B cell (primary cell): ENCODE measurements around the gene CWC27. TPM values are rescaled to one million over a fixed set of nuclear protein-coding genes. Genes with fewer than 3 reads are reported as not detected.

Experiments used
- ATAC-seq: fragments of 200-7000 bp; cut with Tn5 transposase; one replicate; pipeline ENCODE4 v1.10.0; 2021; ENCODE audit warnings: low read depth, mild to moderate bottlenecking, moderate number of reproducible peaks, moderate library complexity
- CTCF ChIA-PET: fragments of 350-600 bp; sonication (Branson Sonifier 250); formaldehyde crosslinking; loops from one replicate; lab custom pipeline; 2021; ENCODE audit warnings: antibody characterized with exemption, inconsistent platforms; lab: Charles Lee
- POLR2A ChIA-PET: fragments of 350-600 bp; sonication (Branson Sonifier 250); formaldehyde crosslinking; loops from one replicate; lab custom pipeline; 2021; ENCODE audit warnings: antibody characterized with exemption; lab: Charles Lee
- DNase-seq: peaks from one replicate; pipeline ENCODE4 v3.0.0; 2013
- H2AFZ ChIP-seq: 2 replicates; pipeline ENCODE4 v1.6.1; 2012; ENCODE audit warnings: mild to moderate bottlenecking, low read depth, low read length; ENCODE audit not compliant: insufficient read depth, poor library complexity, severe bottlenecking
- H3K27ac ChIP-seq, 2 donors: 1 replicate in 1 of 2; 2 replicates in 1 of 2; pipeline ENCODE4 v1.5.1; 2012 to 2013; ENCODE audit warnings: low read length in 2 of 2, mild to moderate bottlenecking in 2 of 2, moderate library complexity in 1 of 2
- H3K27me3 ChIP-seq, 4 experiments: fragments of 200-600 bp in 1 of 4; sonication (generic) in 1 of 4; replicated peaks in 1 of 4; 1 replicate in 2 of 4; 2 replicates in 2 of 4; pipeline versions ENCODE4 v1.6.1 to v1.7.0; 2013 to 2016; ENCODE audit warnings: low read length in 3 of 4, mild to moderate bottlenecking in 2 of 4, mixed read lengths in 1 of 4, moderate library complexity in 1 of 4; ENCODE audit not compliant: insufficient read depth in 4 of 4, control insufficient read depth in 3 of 4; ENCODE audit errors: control extremely low read depth in 1 of 4
- H3K36me3 ChIP-seq, 2 experiments: replicated peaks in 1 of 2; 1 replicate in 1 of 2; 2 replicates in 1 of 2; pipeline versions ENCODE4 v1.6.1 to v1.7.1; 2013; ENCODE audit warnings: low read length in 1 of 2; ENCODE audit not compliant: insufficient read depth in 2 of 2, control insufficient read depth in 1 of 2; ENCODE audit errors: control extremely low read depth in 1 of 2, extremely low read depth in 1 of 2
- H3K4me1 ChIP-seq, 2 donors: fragments of 200-600 bp in 1 of 2; sonication (generic) in 1 of 2; 1 replicate in 1 of 2; 2 replicates in 1 of 2; pipeline versions ENCODE4 v1.5.1 to v1.6.1; 2013 to 2017; ENCODE audit warnings: low read length in 2 of 2; ENCODE audit not compliant: control insufficient read depth in 2 of 2, insufficient read depth in 2 of 2
- H3K4me2 ChIP-seq: replicated peaks from 2 replicates; pipeline ENCODE3; 2012; ENCODE audit warnings: mild to moderate bottlenecking, low read depth, low read length; ENCODE audit not compliant: poor library complexity, severe bottlenecking
- H3K4me3 ChIP-seq, 5 experiments: fragments of 200-600 bp in 1 of 5; sonication (generic) in 1 of 5; 1 replicate in 3 of 5; 2 replicates in 2 of 5; pipeline versions ENCODE4 v1.5.1 to v1.7.0; 2011 to 2016; ENCODE audit warnings: low read length in 4 of 5, mild to moderate bottlenecking in 4 of 5, low read depth in 2 of 5, control low read depth in 1 of 5, moderate library complexity in 1 of 5; ENCODE audit not compliant: insufficient read depth in 1 of 5; ENCODE audit errors: control extremely low read depth in 1 of 5, extremely low read depth in 1 of 5
- H3K79me2 ChIP-seq: fragments of 200-600 bp; sonication (generic); one replicate; pipeline ENCODE4 v1.6.0; 2016; ENCODE audit warnings: low read length; ENCODE audit not compliant: control insufficient read depth, insufficient read depth
- H3K9ac ChIP-seq: fragments of 200-600 bp; sonication (generic); 2 replicates; pipeline ENCODE4 v1.6.1; 2017; ENCODE audit warnings: mild to moderate bottlenecking, low read length, moderate library complexity
- H3K9me3 ChIP-seq, 3 donors: one replicate each; pipeline versions ENCODE4 v1.6.1 to v1.7.1; 2013; ENCODE audit warnings: low read length in 2 of 3; ENCODE audit not compliant: control insufficient read depth in 2 of 3, insufficient read depth in 1 of 3; ENCODE audit errors: control extremely low read depth in 1 of 3
- H4K20me1 ChIP-seq: 2 replicates; pipeline ENCODE4 v1.6.0; 2012; ENCODE audit warnings: mild to moderate bottlenecking, low read length; ENCODE audit not compliant: insufficient read depth, control insufficient read depth, poor library complexity, severe bottlenecking
- H3K27ac Mint-ChIP-seq: one replicate; pipeline ENCODE4 v1.8.0; 2021; ENCODE audit warnings: mixed read lengths
- H3K27me3 Mint-ChIP-seq: one replicate; pipeline ENCODE4 v1.8.0; 2021; ENCODE audit warnings: mixed read lengths
- H3K4me1 Mint-ChIP-seq: one replicate; pipeline ENCODE4 v1.8.0; 2021; ENCODE audit warnings: mixed read lengths
- H3K4me3 Mint-ChIP-seq: one replicate; pipeline ENCODE4 v1.8.0; 2021; ENCODE audit warnings: mixed read lengths
- H3K9me3 Mint-ChIP-seq: one replicate; pipeline ENCODE4 v1.8.0; 2022; ENCODE audit warnings: mixed read lengths; ENCODE audit not compliant: insufficient read depth
- EZH2 ChIP-seq: IDR thresholded peaks from 2 replicates; pipeline ENCODE4 v1.6.1; 2012; ENCODE audit warnings: borderline replicate concordance, low read depth, mild to moderate bottlenecking, moderate library complexity, low read length; ENCODE audit not compliant: insufficient read depth, poor library complexity, severe bottlenecking
- WGBS: methylation state at CpG from one replicate; pipeline ENCODE4 v1.1.5; 2013; ENCODE audit warnings: missing lambda C conversion rate; ENCODE audit not compliant: insufficient coverage; 5-methylcytosine and 5-hydroxymethylcytosine counted together
- intact Hi-C: fragments of 100-400 bp; cut with micrococcal nuclease; formaldehyde crosslinking; loops from one replicate; pipeline ENCODE4 v1.10.0; 2022
- polyA plus RNA-seq: library from polyadenylated mRNA; depleted of rRNA; stranded (reverse); fragments of >200 nt; gene quantifications from 2 replicates; pipeline ENCODE4 v1.2.3, GENCODE V29; 2012
- total RNA-seq, 2 donors: library from RNA; stranded (reverse); fragments of 120-200 nt in 1 of 2; gene quantifications; 1 replicate in 1 of 2; 2 replicates in 1 of 2; pipeline versions ENCODE4 v1.2.3 to v1.2.4, GENCODE V29; 2013 to 2022
- TF ChIP-seq, protein P1 (sequence below): fragments of 200-600 bp; IDR thresholded peaks from one replicate; pipeline ENCODE4 v1.8.0; 2022; ENCODE audit warnings: antibody characterized with exemption, mild to moderate bottlenecking

The CWC27 gene
- total and polyA plus RNA-seq, 2 donors (not counting 1 experiment from before 2014, with no cell fraction given), result 6.6 to 30.5 TPM

DNA sequence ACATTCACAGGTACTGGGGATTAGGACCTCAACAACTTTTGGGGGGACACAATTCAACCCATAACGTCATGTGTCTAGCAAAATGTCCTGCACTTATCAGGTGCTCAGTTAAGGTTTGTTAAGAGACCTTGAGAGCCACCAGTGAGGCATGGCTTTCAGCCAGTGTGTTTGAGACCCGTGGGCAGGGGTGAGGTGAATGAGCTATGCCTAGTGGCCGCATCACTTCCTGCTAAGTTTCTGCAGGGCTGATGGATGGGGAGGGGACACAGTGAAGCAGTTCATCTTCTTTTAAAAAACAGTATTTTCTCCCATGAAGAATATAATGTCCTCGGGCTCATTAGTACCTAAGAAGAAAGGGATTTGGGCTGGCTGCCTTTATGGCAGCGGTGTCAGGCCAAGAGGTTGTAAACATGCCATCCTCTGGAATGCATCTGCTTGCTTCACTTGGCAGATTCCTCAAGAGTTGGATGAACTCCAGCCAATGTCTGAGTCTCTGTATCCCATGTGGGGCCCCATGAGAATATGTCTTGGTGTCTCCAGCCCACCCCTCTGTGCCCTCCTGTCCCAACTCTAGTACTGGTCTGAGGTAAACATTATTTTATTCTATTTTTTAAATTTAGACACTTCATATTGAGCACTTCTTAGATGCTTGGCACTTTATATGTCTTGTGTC is 282.2 kb downstream of the CWC27 start:
- H3K27me3 Mint-ChIP-seq, result no peaks in the 10 kb centered on the region
- ATAC-seq (no peak), DNase-seq (no peak)
- no peak overlapping the region for H3K9ac ChIP-seq
- H3K4me3 Mint-ChIP-seq, result no peak overlapping the region
- no peaks in the 10 kb centered on the region for H3K27me3 ChIP-seq
- no peaks in the 10 kb centered on the region for H3K79me2 ChIP-seq
- ChIA-PET POLR2A (no interaction called here), CTCF (no interaction called here)
- peaks cover 0 to 9% (median 0%) of the 10 kb centered on the region in 3 donors for H3K9me3 ChIP-seq
- H3K27ac Mint-ChIP-seq, result peak overlapping the region; percentile 22
- peaks cover 20 to 24% of the 10 kb centered on the region in 2 donors for H3K4me1 ChIP-seq
- H3K27ac ChIP-seq, result no peak overlapping the region
- peaks cover 10% of the 10 kb centered on the region for H3K4me1 Mint-ChIP-seq
- H3K4me2 ChIP-seq, result no peak overlapping the region
- H3K4me3 ChIP-seq, result no peak overlapping the region
- no peak for TF ChIP-seq EZH2
- TF ChIP-seq, protein P1, sequence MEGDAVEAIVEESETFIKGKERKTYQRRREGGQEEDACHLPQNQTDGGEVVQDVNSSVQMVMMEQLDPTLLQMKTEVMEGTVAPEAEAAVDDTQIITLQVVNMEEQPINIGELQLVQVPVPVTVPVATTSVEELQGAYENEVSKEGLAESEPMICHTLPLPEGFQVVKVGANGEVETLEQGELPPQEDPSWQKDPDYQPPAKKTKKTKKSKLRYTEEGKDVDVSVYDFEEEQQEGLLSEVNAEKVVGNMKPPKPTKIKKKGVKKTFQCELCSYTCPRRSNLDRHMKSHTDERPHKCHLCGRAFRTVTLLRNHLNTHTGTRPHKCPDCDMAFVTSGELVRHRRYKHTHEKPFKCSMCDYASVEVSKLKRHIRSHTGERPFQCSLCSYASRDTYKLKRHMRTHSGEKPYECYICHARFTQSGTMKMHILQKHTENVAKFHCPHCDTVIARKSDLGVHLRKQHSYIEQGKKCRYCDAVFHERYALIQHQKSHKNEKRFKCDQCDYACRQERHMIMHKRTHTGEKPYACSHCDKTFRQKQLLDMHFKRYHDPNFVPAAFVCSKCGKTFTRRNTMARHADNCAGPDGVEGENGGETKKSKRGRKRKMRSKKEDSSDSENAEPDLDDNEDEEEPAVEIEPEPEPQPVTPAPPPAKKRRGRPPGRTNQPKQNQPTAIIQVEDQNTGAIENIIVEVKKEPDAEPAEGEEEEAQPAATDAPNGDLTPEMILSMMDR, result no peak
- no peaks in the 10 kb centered on the region for H4K20me1 ChIP-seq
- 80% methylated on average over 2 of the region's 5 CpGs for WGBS
- no peaks in the 10 kb centered on the region for H3K36me3 ChIP-seq
- no peaks in the 10 kb centered on the region for H3K9me3 Mint-ChIP-seq
- no peak overlapping the region for H2AFZ ChIP-seq
- intact Hi-C loops, result no loop called here

DNA sequence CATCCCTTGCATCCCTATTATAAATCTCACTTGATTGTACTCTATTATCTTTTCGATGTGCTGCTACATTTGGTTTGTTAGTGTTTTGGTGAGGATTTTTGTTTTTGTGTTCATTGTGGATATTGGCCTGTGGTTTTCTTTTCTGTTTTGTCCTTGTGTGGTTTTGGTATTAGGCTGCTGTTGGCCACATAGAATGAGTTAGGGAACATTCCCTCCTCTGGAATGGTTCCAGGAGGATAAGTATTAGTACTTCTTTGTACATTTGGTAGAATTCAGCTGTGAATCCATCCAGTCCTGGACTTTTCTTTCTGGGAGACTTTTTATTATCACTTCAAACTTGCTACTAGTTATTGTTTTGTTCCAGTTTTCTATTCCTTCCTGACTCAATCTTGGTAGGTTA is 287.2 kb downstream of the CWC27 start:
- DNase-seq, result no peak
- Mint-ChIP-seq H3K27ac (no peak overlapping the region), H3K4me1 (peaks cover 23% of the 10 kb centered on the region), H3K27me3 (no peaks in the 10 kb centered on the region), H3K9me3 (no peaks in the 10 kb centered on the region), H3K4me3 (no peak overlapping the region)
- H3K9me3 ChIP-seq, result peaks cover 0 to 5% (median 0%) of the 10 kb centered on the region in 3 donors
- H3K4me1 ChIP-seq, result peaks cover 21 to 24% of the 10 kb centered on the region in 2 donors
- no peak overlapping the region for H2AFZ ChIP-seq
- no peak for ATAC-seq
- no CpG with 5 or more reads among the region's 1 CpG for WGBS
- H4K20me1 ChIP-seq, result no peaks in the 10 kb centered on the region
- POLR2A ChIA-PET, result no interaction called here
- H3K9ac ChIP-seq, result no peak overlapping the region
- H3K79me2 ChIP-seq, result no peaks in the 10 kb centered on the region
- no peak overlapping the region for H3K4me3 ChIP-seq
- H3K27ac ChIP-seq, result no peak overlapping the region
- H3K36me3 ChIP-seq, result no peaks in the 10 kb centered on the region
- no peaks in the 10 kb centered on the region for H3K27me3 ChIP-seq
- intact Hi-C loops, result no loop called here
- CTCF ChIA-PET, result no interaction called here
- no peak overlapping the region for H3K4me2 ChIP-seq
- no peak for TF ChIP-seq EZH2
- TF ChIP-seq, protein P1, result no peak
